Ascending aorta (tissue), 2 donors: ENCODE measurements around the gene ZNF79. TPM values are rescaled to one million over a fixed set of nuclear protein-coding genes. Genes with fewer than 3 reads are reported as not detected.
A peak's percentile ranks its signal among the peaks of the same experiment; 100 is the strongest.

Experiments used
- DNase-seq, 2 donors: peaks; one replicate each; pipeline ENCODE4 v3.0.0-alpha.2; 2019; ENCODE audit warnings: low spot score in 2 of 2
- H3K27ac ChIP-seq, 2 donors: fragments of 200-600 bp; sonication (generic); one replicate each; pipeline ENCODE4 v1.5.1; 2016 to 2017; ENCODE audit warnings: mild to moderate bottlenecking in 1 of 2
- H3K27me3 ChIP-seq: fragments of 200-600 bp; sonication (generic); one replicate; pipeline ENCODE4 v1.5.1; 2017
- H3K36me3 ChIP-seq, 2 donors: fragments of 200-600 bp; sonication (generic); one replicate each; pipeline ENCODE4 v1.5.1; 2016
- H3K4me1 ChIP-seq, 2 donors: fragments of 200-600 bp; sonication (generic); one replicate each; pipeline ENCODE4 v1.5.1; 2016 to 2017; ENCODE audit warnings: mild to moderate bottlenecking in 1 of 2
- H3K4me3 ChIP-seq, 2 donors: fragments of 200-600 bp; sonication (generic); one replicate each; pipeline ENCODE4 v1.5.1; 2016 to 2017; ENCODE audit warnings: mild to moderate bottlenecking in 1 of 2
- H3K9me3 ChIP-seq, 2 donors: fragments of 200-600 bp; sonication (generic); one replicate each; pipeline ENCODE4 v1.5.1; 2016
- intact Hi-C: fragments of 100-400 bp; cut with DNase I; formaldehyde crosslinking; loops from one replicate; pipeline ENCODE4 v1.15.1; 2023
- total RNA-seq: library from RNA; depleted of rRNA; stranded (reverse); fragments of >200 nt; gene quantifications from one replicate; pipeline ENCODE4 v1.1.0, GENCODE V29; 2016
- TF ChIP-seq, protein P1 (sequence below), 3 experiments: fragments of 200-600 bp in 2 of 3; fragments of 450-650 bp in 1 of 3; sonication (generic) in 2 of 3; IDR thresholded peaks; one replicate each; pipeline ENCODE4 v1.5.1; 2016 to 2019; ENCODE audit warnings: antibody characterized with exemption in 3 of 3, mild to moderate bottlenecking in 1 of 3, moderate library complexity in 1 of 3

Gene ZNF79
- 2.9 TPM for total RNA-seq

- H3K9me3 ChIP-seq: no peaks in the 10 kb centered on the region
- intact Hi-C loops: loop anchor here (1.0 kb wide), 2 partner anchors 27 kb away; partner anchors contain the start of genes LRSAM1, RPL12 and SLC2A8
- H3K27me3 ChIP-seq: no peaks in the 10 kb centered on the region
- peak within 1 kb of the TSS; percentile 79 to 91 for H3K27ac ChIP-seq
- TF ChIP-seq, protein P1, sequence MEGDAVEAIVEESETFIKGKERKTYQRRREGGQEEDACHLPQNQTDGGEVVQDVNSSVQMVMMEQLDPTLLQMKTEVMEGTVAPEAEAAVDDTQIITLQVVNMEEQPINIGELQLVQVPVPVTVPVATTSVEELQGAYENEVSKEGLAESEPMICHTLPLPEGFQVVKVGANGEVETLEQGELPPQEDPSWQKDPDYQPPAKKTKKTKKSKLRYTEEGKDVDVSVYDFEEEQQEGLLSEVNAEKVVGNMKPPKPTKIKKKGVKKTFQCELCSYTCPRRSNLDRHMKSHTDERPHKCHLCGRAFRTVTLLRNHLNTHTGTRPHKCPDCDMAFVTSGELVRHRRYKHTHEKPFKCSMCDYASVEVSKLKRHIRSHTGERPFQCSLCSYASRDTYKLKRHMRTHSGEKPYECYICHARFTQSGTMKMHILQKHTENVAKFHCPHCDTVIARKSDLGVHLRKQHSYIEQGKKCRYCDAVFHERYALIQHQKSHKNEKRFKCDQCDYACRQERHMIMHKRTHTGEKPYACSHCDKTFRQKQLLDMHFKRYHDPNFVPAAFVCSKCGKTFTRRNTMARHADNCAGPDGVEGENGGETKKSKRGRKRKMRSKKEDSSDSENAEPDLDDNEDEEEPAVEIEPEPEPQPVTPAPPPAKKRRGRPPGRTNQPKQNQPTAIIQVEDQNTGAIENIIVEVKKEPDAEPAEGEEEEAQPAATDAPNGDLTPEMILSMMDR (IDR thresholded peaks at IDR 0.05): no peak
- H3K4me1 ChIP-seq: peaks cover 7 to 28% of the 10 kb centered on the region in 2 donors
- peak within 1 kb of the TSS; percentile 86 for H3K4me3 ChIP-seq
- peak; percentile 80 to 96 for DNase-seq
- H3K36me3 ChIP-seq: peaks cover 7 to 13% of the 10 kb centered on the region in 2 donors
These were observed at the start of gene ZNF79 for GRCh38 chr9:127423934-127424675. ZNF79 (plus strand) TSS chr9:127424382; CDS start chr9:127424788, 406 bp downstream.

DNA sequence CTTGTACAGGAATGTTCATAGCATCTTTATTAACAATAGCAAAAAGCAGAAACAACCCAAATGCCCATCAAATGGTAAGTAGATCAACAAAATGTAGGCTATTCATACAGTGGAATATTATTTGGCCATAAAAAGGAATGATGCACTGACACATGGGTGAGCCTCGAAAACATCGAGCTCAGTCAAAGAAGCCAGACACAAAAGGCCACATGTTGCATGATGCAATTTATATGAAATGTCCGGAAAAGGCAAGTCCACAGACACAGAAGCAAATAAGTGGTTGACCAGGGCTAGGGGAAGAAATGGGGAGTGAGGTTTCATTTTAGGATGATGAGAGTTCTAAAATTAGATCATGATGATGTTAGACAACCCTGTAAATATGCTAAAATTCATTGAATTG is 43.7 kb upstream of the ZNF79 start:
- Histone ChIP-seq H3K9me3 (no peaks in the 10 kb centered on the region), H3K4me1 (no peaks in the 10 kb centered on the region), H3K36me3 (peaks cover 0 to 3% of the 10 kb centered on the region in 2 donors), H3K27me3 (no peaks in the 10 kb centered on the region), H3K4me3 (no peak overlapping the region), H3K27ac (no peak overlapping the region)
- intact Hi-C loops: no loop called here
- DNase-seq: no peak
- TF ChIP-seq, protein P1 (IDR thresholded peaks at IDR 0.05): no peak

DNA sequence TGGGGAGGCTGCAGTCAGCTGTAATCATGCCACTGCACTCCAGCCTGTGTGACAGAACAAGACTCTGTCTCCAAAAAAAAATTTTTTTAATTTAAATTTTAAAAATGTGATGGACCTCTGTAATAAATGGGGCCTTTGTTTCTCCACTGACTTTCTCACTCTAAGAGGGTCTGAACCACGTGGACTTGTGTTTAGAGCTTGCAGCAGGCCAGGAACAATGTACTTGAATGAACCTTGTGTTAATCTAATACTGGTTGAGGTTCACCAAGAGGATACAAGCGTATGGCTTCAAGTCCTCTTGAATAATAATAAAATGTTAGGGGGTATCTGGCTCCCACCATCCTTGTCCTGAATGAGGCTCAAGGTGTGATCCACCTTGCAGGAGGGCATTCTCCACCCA is 41.6 kb upstream of the ZNF79 start:
- Histone ChIP-seq H3K27me3 (no peaks in the 10 kb centered on the region), H3K4me3 (no peak overlapping the region), H3K9me3 (no peaks in the 10 kb centered on the region), H3K4me1 (no peaks in the 10 kb centered on the region), H3K27ac (no peak overlapping the region), H3K36me3 (peaks cover 0 to 9% of the 10 kb centered on the region in 2 donors)
- TF ChIP-seq, protein P1 (IDR thresholded peaks at IDR 0.05): no peak
- intact Hi-C loops: no loop called here
- DNase-seq: peak in 1 of 2 donors; percentile 15

DNA sequence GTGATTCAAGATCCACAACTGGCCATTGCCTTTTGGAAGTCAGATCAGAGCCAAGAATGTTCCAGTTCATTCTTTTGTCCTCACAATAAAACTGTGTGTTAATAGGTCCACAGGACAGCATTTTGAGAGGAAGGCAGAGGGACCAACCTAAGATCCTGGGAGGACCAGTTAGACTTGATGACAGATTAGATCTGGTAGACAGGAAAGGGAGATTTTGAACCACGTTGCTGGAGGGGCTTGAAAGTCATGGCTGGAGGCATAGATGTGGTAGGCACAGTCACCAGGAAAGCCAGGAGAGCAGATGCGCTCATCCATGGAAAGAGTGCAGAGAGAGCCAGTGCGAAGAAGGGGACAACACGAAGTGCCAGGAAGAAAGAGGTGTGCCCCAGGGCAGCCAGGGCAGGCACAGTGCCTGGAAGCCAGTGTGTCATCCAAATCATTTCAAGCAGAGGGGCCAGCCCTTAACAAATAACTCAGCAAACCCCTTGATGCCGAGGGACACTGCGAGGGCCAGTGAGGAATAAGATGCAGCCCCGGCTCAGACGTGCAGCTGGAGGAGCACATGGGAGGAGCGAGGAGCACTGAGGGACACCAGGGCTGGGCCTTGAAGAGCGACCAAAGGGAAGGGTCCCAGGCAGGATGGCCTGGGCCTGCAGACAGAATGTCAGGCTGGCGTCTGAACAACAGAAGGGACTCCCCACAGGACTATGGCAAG is 40.0 kb upstream of the ZNF79 start:
- TF ChIP-seq, protein P1 (IDR thresholded peaks at IDR 0.05): no peak
- no peak overlapping the region for H3K4me3 ChIP-seq
- no peaks in the 10 kb centered on the region for H3K9me3 ChIP-seq
- peak in 1 of 2 donors; percentile 60 for DNase-seq
- H3K36me3 ChIP-seq: peaks cover 0 to 14% of the 10 kb centered on the region in 2 donors
- intact Hi-C loops: no loop called here
- H3K4me1 ChIP-seq: peaks cover 0 to 5% of the 10 kb centered on the region in 2 donors
- H3K27me3 ChIP-seq: no peaks in the 10 kb centered on the region
- no peak overlapping the region for H3K27ac ChIP-seq

- Histone ChIP-seq H3K4me3 (no peak overlapping the region), H3K27ac (no peak overlapping the region), H3K9me3 (no peaks in the 10 kb centered on the region), H3K27me3 (no peaks in the 10 kb centered on the region), H3K4me1 (peaks cover 0 to 5% of the 10 kb centered on the region in 2 donors), H3K36me3 (peaks cover 0 to 19% of the 10 kb centered on the region in 2 donors)
- TF ChIP-seq, protein P1 (IDR thresholded peaks at IDR 0.05): no peak
- intact Hi-C loops: no loop called here
- DNase-seq: peak in 1 of 2 donors; percentile 39
These were observed 39.3 kb upstream of the ZNF79 start for GRCh38 chr9:127384901-127385300.
